H9 (cell line): ENCODE results near the gene SLC1A7. TPM values are rescaled to one million over a fixed set of nuclear protein-coding genes. Genes with fewer than 3 reads are reported as not detected.

Experiments
- DNase-seq: peaks from one replicate; pipeline ENCODE4 v3.0.0-alpha.2; 2017
- H2AFZ ChIP-seq: one replicate; pipeline ENCODE4 v1.6.1; 2013; ENCODE audit warnings: mild to moderate bottlenecking, low read length, control low read depth, moderate library complexity
- H2AK5ac ChIP-seq: 2 replicates; pipeline ENCODE4 v1.6.1; 2013; ENCODE audit warnings: low read length, control low read depth, mixed read lengths; ENCODE audit not compliant: insufficient read length
- H2BK120ac ChIP-seq: one replicate; pipeline ENCODE4 v1.6.1; 2013; ENCODE audit warnings: low read depth, mild to moderate bottlenecking, low read length, control low read depth, inconsistent platforms; ENCODE audit not compliant: poor library complexity, severe bottlenecking
- H2BK12ac ChIP-seq: 2 replicates; pipeline ENCODE4 v1.6.1; 2013; ENCODE audit warnings: low read length, control low read depth, mixed read lengths, low read depth; ENCODE audit not compliant: insufficient read length
- H2BK15ac ChIP-seq: 2 replicates; pipeline ENCODE4 v1.6.1; 2013; ENCODE audit warnings: low read depth, low read length, control low read depth
- H2BK20ac ChIP-seq: one replicate; pipeline ENCODE4 v1.6.1; 2013; ENCODE audit warnings: low read depth, mild to moderate bottlenecking, low read length, control low read depth, inconsistent platforms; ENCODE audit not compliant: poor library complexity, severe bottlenecking
- H2BK5ac ChIP-seq: 2 replicates; pipeline ENCODE4 v1.6.1; 2013; ENCODE audit warnings: low read length, control low read depth, mixed read lengths; ENCODE audit not compliant: insufficient read length
- H3K14ac ChIP-seq: 2 replicates; pipeline ENCODE4 v1.6.1; 2013; ENCODE audit warnings: low read length, control low read depth; ENCODE audit not compliant: insufficient read depth
- H3K18ac ChIP-seq: 2 replicates; pipeline ENCODE4 v1.6.1; 2013; ENCODE audit warnings: low read depth, mild to moderate bottlenecking, mixed read lengths, low read length, control low read depth; ENCODE audit not compliant: insufficient read length
- H3K23ac ChIP-seq: 2 replicates; pipeline ENCODE4 v1.6.1; 2013; ENCODE audit warnings: low read length, control low read depth, mixed read lengths, low read depth; ENCODE audit not compliant: insufficient read length
- H3K23me2 ChIP-seq: 2 replicates; pipeline ENCODE4 v1.6.1; 2013; ENCODE audit warnings: low read depth, mild to moderate bottlenecking, mixed read lengths, low read length, control low read depth; ENCODE audit not compliant: insufficient read length, poor library complexity, severe bottlenecking
- H3K27ac ChIP-seq: 2 replicates; pipeline ENCODE4 v1.5.1; 2013; ENCODE audit warnings: low read length, control low read depth, mixed read lengths, low read depth; ENCODE audit not compliant: insufficient read length
- H3K27me3 ChIP-seq: 2 replicates; pipeline ENCODE4 v1.6.1; 2013; ENCODE audit warnings: low read length, control low read depth, inconsistent platforms; ENCODE audit not compliant: insufficient read depth
- H3K4ac ChIP-seq: 2 replicates; pipeline ENCODE4 v1.6.1; 2013; ENCODE audit warnings: low read depth, mild to moderate bottlenecking, control low read depth, inconsistent platforms, low read length, moderate library complexity
- H3K4me1 ChIP-seq: 2 replicates; pipeline ENCODE4 v1.6.1; 2013; ENCODE audit warnings: low read length, control low read depth, inconsistent platforms; ENCODE audit not compliant: insufficient read depth
- H3K4me2 ChIP-seq: 2 replicates; pipeline ENCODE4 v1.6.1; 2013; ENCODE audit warnings: low read length, control low read depth, mixed read lengths; ENCODE audit not compliant: insufficient read length, insufficient read depth
- H3K56ac ChIP-seq: 2 replicates; pipeline ENCODE4 v1.6.1; 2013; ENCODE audit warnings: low read depth, mild to moderate bottlenecking, mixed read lengths, low read length, control low read depth; ENCODE audit not compliant: insufficient read length
- H3K79me1 ChIP-seq: 2 replicates; pipeline ENCODE4 v1.6.1; 2013; ENCODE audit warnings: low read depth, mild to moderate bottlenecking, moderate library complexity, low read length, control low read depth, inconsistent platforms; ENCODE audit not compliant: insufficient read depth, poor library complexity, severe bottlenecking
- H3K79me2 ChIP-seq: 2 replicates; pipeline ENCODE4 v1.6.1; 2013; ENCODE audit warnings: low read length, control low read depth, inconsistent platforms; ENCODE audit not compliant: insufficient read depth
- H3K9ac ChIP-seq: 2 replicates; pipeline ENCODE4 v1.6.1; 2013; ENCODE audit warnings: low read length, control low read depth, mixed read lengths; ENCODE audit not compliant: insufficient read length; ENCODE audit errors: extremely low read depth
- H3K9me3 ChIP-seq: one replicate; pipeline ENCODE4 v1.6.1; 2013; ENCODE audit warnings: low read depth, low read length, inconsistent platforms; ENCODE audit not compliant: control insufficient read depth
- H3T11ph ChIP-seq: one replicate; pipeline ENCODE4 v1.6.1; 2013; ENCODE audit warnings: mild to moderate bottlenecking, low read length, control low read depth, inconsistent platforms
- H4K20me1 ChIP-seq: one replicate; pipeline ENCODE4 v1.6.1; 2013; ENCODE audit not compliant: control insufficient read depth, insufficient read length, insufficient read depth
- H4K5ac ChIP-seq: 2 replicates; pipeline ENCODE4 v1.6.1; 2013; ENCODE audit warnings: low read depth, mild to moderate bottlenecking, mixed read lengths, low read length, control low read depth; ENCODE audit not compliant: insufficient read length
- H4K8ac ChIP-seq: replicated peaks from 2 replicates; pipeline ENCODE4 v1.6.1; 2013; ENCODE audit warnings: low read length, control low read depth, mixed read lengths, low read depth; ENCODE audit not compliant: insufficient read length
- H4K91ac ChIP-seq: 2 replicates; pipeline ENCODE4 v1.6.1; 2013; ENCODE audit warnings: low read depth, mild to moderate bottlenecking, moderate library complexity, mixed read lengths, low read length, control low read depth; ENCODE audit not compliant: insufficient read length
- H3K27ac Mint-ChIP-seq, 3 experiments: 2 replicates in 2 of 3; 3 replicates in 1 of 3; pipeline ENCODE4 v1.8.0; 2020 to 2021; ENCODE audit warnings: mixed read lengths in 3 of 3, mild to moderate bottlenecking in 1 of 3, moderate library complexity in 1 of 3
- H3K27me3 Mint-ChIP-seq: 2 replicates; pipeline ENCODE4 v1.8.0; 2021; ENCODE audit warnings: low read depth, mild to moderate bottlenecking, moderate library complexity, mixed read lengths
- H3K36me3 Mint-ChIP-seq, 3 experiments: 2 replicates in 2 of 3; 3 replicates in 1 of 3; pipeline ENCODE4 v1.8.0; 2020 to 2021; ENCODE audit warnings: low read depth in 3 of 3, mixed read lengths in 3 of 3; ENCODE audit not compliant: insufficient read depth in 1 of 3
- H3K4me1 Mint-ChIP-seq, 2 experiments: 2 replicates each; pipeline ENCODE4 v1.8.0; 2020; ENCODE audit warnings: mixed read lengths in 2 of 2
- H3K4me3 Mint-ChIP-seq, 2 experiments: 2 replicates in 1 of 2; 3 replicates in 1 of 2; pipeline ENCODE4 v1.8.0; 2020 to 2021; ENCODE audit warnings: mild to moderate bottlenecking in 2 of 2, mixed read lengths in 2 of 2, moderate library complexity in 1 of 2
- H3K9me3 Mint-ChIP-seq, 2 experiments: 2 replicates in 1 of 2; 3 replicates in 1 of 2; pipeline ENCODE4 v1.8.0; 2020; ENCODE audit warnings: mild to moderate bottlenecking in 2 of 2, mixed read lengths in 2 of 2, moderate library complexity in 1 of 2
- CTCF ChIP-seq: fragments of 200-600 bp; sonication (generic); conservative IDR thresholded peaks from 3 replicates; pipeline ENCODE4 v1.8.0; 2021; ENCODE audit warnings: antibody characterized with exemption, mild to moderate bottlenecking
- WGBS: extraction: QIAGEN DNeasy Blood & Tissue Kit; methylation state at CpG from one replicate; pipeline ENCODE4 v1.1.7; 2013; ENCODE audit warnings: missing lambda C conversion rate, low lambda C conversion rate, mixed read lengths; ENCODE audit not compliant: insufficient read length; ENCODE audit errors: extremely low coverage; 5-methylcytosine and 5-hydroxymethylcytosine counted together
- total RNA-seq: library from RNA; stranded (reverse); gene quantifications from 2 replicates; pipeline ENCODE4 v1.2.1, GENCODE V29; 2021

SLC1A7 gene
- total RNA-seq, 1 experiment from 2014 or later = not detected

GRCh38 chr1:53140451-53140850 is 2.0 kb downstream of the SLC1A7 start:
- H2BK15ac ChIP-seq = no peak overlapping the region
- no peak overlapping the region for H2BK120ac ChIP-seq
- no peak overlapping the region for H3K14ac ChIP-seq
- no peak overlapping the region for H2BK20ac ChIP-seq
- H3K27me3 Mint-ChIP-seq = peaks cover 6% of the 10 kb centered on the region
- TF ChIP-seq CTCF = no peak
- H3K4me3 Mint-ChIP-seq = no peak overlapping the region
- H3K79me2 ChIP-seq = no peaks in the 10 kb centered on the region
- peaks cover 5% of the 10 kb centered on the region for H3K9me3 ChIP-seq
- WGBS = no CpG with 5 or more reads among the region's 3 CpGs
- no peak overlapping the region for H3K56ac ChIP-seq
- no peak overlapping the region for H3T11ph ChIP-seq
- H3K9me3 Mint-ChIP-seq = peaks cover 18 to 21% of the 10 kb centered on the region in 2 experiments
- H3K9ac ChIP-seq = no peak overlapping the region
- H3K23ac ChIP-seq = no peak overlapping the region
- H4K91ac ChIP-seq = no peak overlapping the region
- H3K27ac ChIP-seq = no peak overlapping the region
- H2BK12ac ChIP-seq = no peak overlapping the region
- peaks cover 10 to 27% of the 10 kb centered on the region in 2 experiments for H3K4me1 Mint-ChIP-seq
- no peak for DNase-seq
- H3K4me1 ChIP-seq = no peaks in the 10 kb centered on the region
- H3K27ac Mint-ChIP-seq = no peak overlapping the region
- no peak overlapping the region for H3K4me2 ChIP-seq
- H2AFZ ChIP-seq = no peak overlapping the region
- no peak overlapping the region for H2AK5ac ChIP-seq
- no peak overlapping the region for H3K18ac ChIP-seq
- H3K79me1 ChIP-seq = no peaks in the 10 kb centered on the region
- H3K36me3 Mint-ChIP-seq = peaks cover 5 to 18% (median 7%) of the 10 kb centered on the region in 3 experiments
- no peaks in the 10 kb centered on the region for H4K20me1 ChIP-seq
- H2BK5ac ChIP-seq = no peak overlapping the region
- no peak overlapping the region for H4K5ac ChIP-seq
- H3K27me3 ChIP-seq = no peaks in the 10 kb centered on the region
- H4K8ac ChIP-seq = no peak overlapping the region
- H3K23me2 ChIP-seq = no peaks in the 10 kb centered on the region
- H3K4ac ChIP-seq = no peak overlapping the region
